GM19328 (cell line): ENCODE data around the gene PPP4R1.
A peak's percentile ranks its signal among the peaks of the same experiment; 100 is the strongest.
"Not testable (repeated sequence)": the region's sequence is repeated elsewhere in the genome, so short reads cannot be mapped to it uniquely, and the experiment has no call there.

Experiments used
- ATAC-seq: cut with Tn5 transposase; IDR thresholded peaks from one replicate; pipeline ENCODE4 v1.9.1; 2021; ENCODE audit warnings: mild to moderate bottlenecking, moderate library complexity; ENCODE audit not compliant: unreplicated experiment

The PPP4R1 gene

GRCh38 chr18:9614401-9615279, at the start of gene PPP4R1:
Gene PPP4R1, minus strand, starts transcription at chr18:9614559. Its CDS starts 75 bp downstream, at chr18:9614484.
- peak; percentile 64 for ATAC-seq

GRCh38 chr18:9663377-9663776, 49.0 kb upstream of the PPP4R1 start:
- no peak for ATAC-seq

- ATAC-seq, result no peak
These were observed 47.2 kb upstream of the PPP4R1 start for GRCh38 chr18:9661564-9661963.

GRCh38 chr18:9659499-9660375, 45.4 kb upstream of the PPP4R1 start:
- ATAC-seq, result no peak

DNA sequence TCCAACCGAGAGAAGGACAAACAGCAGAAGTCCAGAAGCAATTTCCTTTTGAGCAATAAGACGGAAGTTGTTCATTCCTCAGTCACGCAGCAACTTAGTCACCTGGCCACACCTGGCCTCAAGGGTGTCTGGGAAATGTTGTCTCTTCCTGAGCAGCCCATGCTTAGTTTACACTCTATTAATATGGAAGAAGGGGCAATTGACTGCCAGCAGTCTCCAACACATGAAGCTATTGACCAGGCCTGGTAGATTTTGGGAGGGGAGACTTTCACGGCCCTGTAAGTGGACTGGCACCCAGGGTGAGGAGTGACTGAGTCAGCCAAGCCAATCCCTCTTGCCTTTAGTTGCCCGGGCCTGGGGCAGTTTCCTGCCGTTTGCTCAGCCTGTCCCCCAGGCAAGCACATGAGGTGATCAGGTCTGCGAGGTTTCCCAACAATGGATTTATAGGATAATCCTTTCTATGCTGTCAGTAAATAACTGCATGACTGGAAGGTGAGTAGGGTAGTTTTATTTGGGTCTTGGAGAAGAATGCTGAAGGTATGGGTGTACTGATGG, 43.8 kb upstream of the PPP4R1 start:
- ATAC-seq, result no peak

DNA sequence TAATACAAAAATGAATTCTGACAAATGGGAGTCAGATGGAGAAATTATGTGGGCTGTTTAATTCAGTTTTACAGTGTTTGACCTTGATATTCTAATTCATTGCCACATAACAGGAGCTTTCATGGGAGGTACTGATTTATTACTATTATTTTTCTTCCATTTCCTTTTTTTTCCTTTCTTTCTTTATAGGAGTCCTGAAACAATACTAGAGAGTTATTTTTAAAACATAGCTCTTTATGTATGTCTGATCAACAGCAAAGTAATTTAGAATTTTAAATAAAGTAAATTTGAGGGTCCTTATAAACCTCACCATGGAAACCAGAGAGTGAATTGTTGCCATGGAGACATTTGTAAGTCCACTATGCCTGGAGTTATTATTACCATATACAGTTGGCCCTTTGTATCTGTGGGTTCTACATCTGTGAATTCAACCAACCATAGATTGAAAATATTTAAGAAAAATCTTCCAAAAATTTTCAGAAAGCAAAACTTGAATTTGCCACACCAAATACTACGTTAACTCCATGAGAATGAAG, 40.9 kb upstream of the PPP4R1 start:
- no peak for ATAC-seq

DNA sequence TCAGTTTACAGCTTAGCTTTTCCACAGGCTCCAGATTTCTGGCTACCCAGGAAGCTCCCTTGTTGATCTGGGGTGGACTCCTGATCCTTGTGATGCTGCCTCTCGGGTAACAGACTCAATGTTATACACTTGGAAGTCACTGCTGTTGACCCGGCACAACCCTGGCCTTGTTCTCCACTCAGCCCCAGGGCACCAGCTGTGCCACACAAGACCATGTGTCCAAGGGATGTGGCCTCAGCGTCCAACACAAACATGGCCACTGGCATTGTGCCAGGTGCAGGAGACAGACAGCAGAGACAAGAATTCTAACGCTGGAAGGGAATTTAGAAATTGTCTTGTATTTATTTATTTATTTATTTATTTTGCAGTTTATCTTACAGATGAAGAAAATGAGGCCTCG, 39.0 kb upstream of the PPP4R1 start:
- ATAC-seq, result no peak

GRCh38 chr18:9649164-9649540, 34.8 kb upstream of the PPP4R1 start:
- ATAC-seq, result no peak

DNA sequence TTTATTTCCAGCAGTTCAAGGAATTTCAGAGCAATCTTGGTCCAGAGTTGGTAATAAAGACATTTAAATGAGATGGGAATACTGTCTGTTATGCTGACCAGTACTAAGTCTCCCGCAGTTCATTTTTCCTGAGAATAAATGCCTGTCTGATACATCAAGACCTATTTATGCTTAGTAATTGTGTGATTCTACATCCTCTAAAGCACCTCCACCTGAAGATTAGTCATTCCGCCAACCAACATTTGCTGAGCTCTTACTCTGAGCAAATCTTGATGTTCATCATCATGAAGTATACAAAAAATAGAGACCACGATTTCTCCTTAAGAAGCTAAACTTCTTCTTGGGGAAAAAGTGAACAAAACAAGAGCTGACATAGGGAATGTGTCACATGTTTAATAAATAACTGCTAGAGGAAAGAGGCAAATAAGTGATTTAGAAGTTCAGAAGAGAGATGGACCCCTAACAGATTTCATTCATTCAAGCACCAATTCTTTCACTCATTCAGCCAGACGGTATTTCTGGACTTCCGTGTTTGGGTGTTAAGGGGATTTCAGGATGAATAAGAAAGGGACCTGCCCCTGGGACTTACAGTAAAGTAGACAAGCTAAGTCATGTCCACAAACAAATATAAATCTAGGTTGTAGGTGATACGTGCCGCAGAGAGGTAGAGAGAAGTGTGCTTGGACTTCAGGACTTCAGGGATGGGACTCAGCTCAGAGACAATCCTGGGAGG, 34.2 kb upstream of the PPP4R1 start:
- ATAC-seq, result no peak

GRCh38 chr18:9647496-9648323, 33.4 kb upstream of the PPP4R1 start:
- no peak for ATAC-seq

- ATAC-seq, result no peak
These were observed 29.2 kb upstream of the PPP4R1 start for GRCh38 chr18:9643549-9643948.

DNA sequence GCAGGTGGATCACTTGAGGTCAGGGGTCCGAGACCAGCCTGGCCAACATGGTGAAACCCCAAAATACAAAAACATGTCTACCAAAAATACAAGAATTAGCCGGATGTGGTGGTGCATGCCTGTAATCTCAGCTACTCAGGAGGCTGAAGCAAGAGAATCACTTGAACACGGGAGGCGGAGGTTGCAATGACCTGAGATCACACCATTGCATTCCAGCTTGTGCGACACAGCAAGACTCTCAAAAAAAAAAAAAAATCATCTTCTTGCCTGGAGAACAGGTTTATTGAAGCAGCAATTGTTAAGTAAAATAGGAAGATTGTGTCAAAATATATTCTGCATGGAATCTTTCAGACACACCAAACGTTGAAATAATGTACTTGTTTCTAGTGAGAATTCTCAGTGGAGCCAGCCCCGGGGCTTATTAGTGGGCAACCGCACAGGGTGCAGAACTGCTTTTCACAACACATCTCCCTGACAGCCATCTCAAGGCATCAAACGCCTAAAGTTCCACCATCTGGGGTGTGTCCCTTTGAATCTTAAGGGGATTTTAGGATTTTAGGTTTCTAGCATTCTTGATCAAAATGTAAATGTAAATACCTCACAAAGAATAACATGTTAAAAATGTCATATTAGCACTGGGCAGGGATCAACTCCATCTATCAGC, 28.6 kb upstream of the PPP4R1 start:
- no peak for ATAC-seq

- not testable (repeated sequence) for ATAC-seq
These were observed 26.7 kb upstream of the PPP4R1 start for GRCh38 chr18:9641081-9641480.

GRCh38 chr18:9638886-9639285, 24.5 kb upstream of the PPP4R1 start:
- no peak for ATAC-seq

GRCh38 chr18:9637036-9637767, 22.8 kb upstream of the PPP4R1 start:
- ATAC-seq, result no peak

- no peak for ATAC-seq
These were observed 20.5 kb upstream of the PPP4R1 start for GRCh38 chr18:9634856-9635255.

GRCh38 chr18:9631814-9632496, 17.6 kb upstream of the PPP4R1 start:
- no peak for ATAC-seq

GRCh38 chr18:9630444-9630843, 16.1 kb upstream of the PPP4R1 start:
- no peak for ATAC-seq
